WTC11 (cell line): ENCODE measurements around the gene C4BPA.

Source experiments
- ELF4 ChIP-seq: sonication (generic); formaldehyde crosslinking; IDR thresholded peaks from 2 replicates; pipeline ENCODE4 v1.8.1; 2022; ENCODE audit warnings: low read depth, mild to moderate bottlenecking, moderate library complexity, missing genetic modification reagents
- ETV6 ChIP-seq: sonication (generic); formaldehyde crosslinking; IDR thresholded peaks from 2 replicates; pipeline ENCODE4 v1.8.1; 2022; ENCODE audit warnings: mild to moderate bottlenecking, missing genetic modification reagents
- KAT7 ChIP-seq: sonication (generic); formaldehyde crosslinking; IDR thresholded peaks from 2 replicates; pipeline ENCODE4 v1.8.1; 2023; ENCODE audit warnings: missing genetic modification reagents, mild to moderate bottlenecking, borderline replicate concordance
- NFE2L1 ChIP-seq: sonication (generic); formaldehyde crosslinking; IDR thresholded peaks from 2 replicates; pipeline ENCODE4 v1.8.1; 2023; ENCODE audit warnings: missing genetic modification reagents
- NR3C1 ChIP-seq: sonication (generic); formaldehyde crosslinking; conservative IDR thresholded peaks from 2 replicates; pipeline ENCODE4 v1.8.1; 2023; ENCODE audit warnings: low read depth, mild to moderate bottlenecking, missing genetic modification reagents
- SP1 ChIP-seq: sonication (generic); formaldehyde crosslinking; conservative IDR thresholded peaks from 2 replicates; pipeline ENCODE4 v1.8.1; 2022; ENCODE audit warnings: missing genetic modification reagents
- ZNF317 ChIP-seq: sonication (generic); formaldehyde crosslinking; IDR thresholded peaks from 2 replicates; pipeline ENCODE4 v1.8.1; 2023; ENCODE audit warnings: low read depth, mild to moderate bottlenecking, moderate library complexity, missing genetic modification reagents, borderline replicate concordance
- TF ChIP-seq, protein P1 (sequence below): sonication (generic); formaldehyde crosslinking; IDR thresholded peaks from 2 replicates; pipeline ENCODE4 v1.8.0; 2022; ENCODE audit warnings: mild to moderate bottlenecking, missing genetic modification reagents
- TF ChIP-seq, protein P2 (sequence below): fragments of 200-600 bp; IDR thresholded peaks from 2 replicates; pipeline ENCODE4 v1.8.0; 2022; ENCODE audit warnings: antibody characterized with exemption
- TF ChIP-seq, protein P3 (sequence below): sonication (generic); formaldehyde crosslinking; IDR thresholded peaks from 2 replicates; pipeline ENCODE4 v1.8.0; 2023; ENCODE audit warnings: missing genetic modification reagents
- TF ChIP-seq, protein P4 (sequence below): sonication (generic); formaldehyde crosslinking; IDR thresholded peaks from 2 replicates; pipeline ENCODE4 v1.8.1; 2022; ENCODE audit warnings: mild to moderate bottlenecking, missing genetic modification reagents, moderate library complexity, borderline replicate concordance
- TF ChIP-seq, protein P5 (sequence below): sonication (generic); formaldehyde crosslinking; IDR thresholded peaks from 2 replicates; pipeline ENCODE4 v1.8.1; 2023; ENCODE audit warnings: mild to moderate bottlenecking, missing genetic modification reagents, borderline replicate concordance
- TF ChIP-seq, protein P6 (sequence below): sonication (generic); formaldehyde crosslinking; conservative IDR thresholded peaks from 2 replicates; pipeline ENCODE4 v1.8.1; 2023; ENCODE audit warnings: mild to moderate bottlenecking, low read depth, missing genetic modification reagents, moderate library complexity
- TF ChIP-seq, protein P7 (sequence below): sonication (generic); formaldehyde crosslinking; IDR thresholded peaks from 2 replicates; pipeline ENCODE4 v1.8.1; 2023; ENCODE audit warnings: mild to moderate bottlenecking, moderate library complexity, missing genetic modification reagents

DNA sequence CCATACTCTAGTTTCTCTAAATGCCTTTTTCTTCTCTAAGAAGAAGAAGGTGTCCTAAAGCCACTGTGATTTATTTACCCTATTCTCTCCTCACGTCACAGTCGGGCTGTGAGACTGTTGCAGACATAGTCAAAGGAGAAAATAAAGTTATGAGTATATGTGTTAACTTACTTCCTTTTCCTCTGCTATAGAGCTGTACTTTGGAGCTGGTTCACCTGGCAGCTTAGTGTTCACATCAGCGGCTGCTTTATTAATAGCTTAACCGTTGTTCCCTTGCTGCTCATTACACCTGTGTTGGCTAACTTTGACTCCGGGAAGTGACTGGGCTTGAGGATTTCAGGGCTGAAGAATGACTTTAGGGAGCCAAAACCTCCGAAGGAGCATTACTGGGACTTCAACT, 47.4 kb upstream of the C4BPA start:
- TF ChIP-seq, protein P1, sequence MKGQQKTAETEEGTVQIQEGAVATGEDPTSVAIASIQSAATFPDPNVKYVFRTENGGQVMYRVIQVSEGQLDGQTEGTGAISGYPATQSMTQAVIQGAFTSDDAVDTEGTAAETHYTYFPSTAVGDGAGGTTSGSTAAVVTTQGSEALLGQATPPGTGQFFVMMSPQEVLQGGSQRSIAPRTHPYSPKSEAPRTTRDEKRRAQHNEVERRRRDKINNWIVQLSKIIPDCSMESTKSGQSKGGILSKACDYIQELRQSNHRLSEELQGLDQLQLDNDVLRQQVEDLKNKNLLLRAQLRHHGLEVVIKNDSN (CRISPR knock-in tag), result no peak
- TF ChIP-seq NFE2L1 (CRISPR knock-in tag) (no peak), SP1 (CRISPR knock-in tag) (no peak), KAT7 (CRISPR knock-in tag) (no peak), ELF4 (no peak), ZNF317 (no peak), NR3C1 (CRISPR knock-in tag) (no peak), ETV6 (no peak)
- TF ChIP-seq, protein P2, sequence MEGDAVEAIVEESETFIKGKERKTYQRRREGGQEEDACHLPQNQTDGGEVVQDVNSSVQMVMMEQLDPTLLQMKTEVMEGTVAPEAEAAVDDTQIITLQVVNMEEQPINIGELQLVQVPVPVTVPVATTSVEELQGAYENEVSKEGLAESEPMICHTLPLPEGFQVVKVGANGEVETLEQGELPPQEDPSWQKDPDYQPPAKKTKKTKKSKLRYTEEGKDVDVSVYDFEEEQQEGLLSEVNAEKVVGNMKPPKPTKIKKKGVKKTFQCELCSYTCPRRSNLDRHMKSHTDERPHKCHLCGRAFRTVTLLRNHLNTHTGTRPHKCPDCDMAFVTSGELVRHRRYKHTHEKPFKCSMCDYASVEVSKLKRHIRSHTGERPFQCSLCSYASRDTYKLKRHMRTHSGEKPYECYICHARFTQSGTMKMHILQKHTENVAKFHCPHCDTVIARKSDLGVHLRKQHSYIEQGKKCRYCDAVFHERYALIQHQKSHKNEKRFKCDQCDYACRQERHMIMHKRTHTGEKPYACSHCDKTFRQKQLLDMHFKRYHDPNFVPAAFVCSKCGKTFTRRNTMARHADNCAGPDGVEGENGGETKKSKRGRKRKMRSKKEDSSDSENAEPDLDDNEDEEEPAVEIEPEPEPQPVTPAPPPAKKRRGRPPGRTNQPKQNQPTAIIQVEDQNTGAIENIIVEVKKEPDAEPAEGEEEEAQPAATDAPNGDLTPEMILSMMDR, result no peak
- TF ChIP-seq, protein P3, sequence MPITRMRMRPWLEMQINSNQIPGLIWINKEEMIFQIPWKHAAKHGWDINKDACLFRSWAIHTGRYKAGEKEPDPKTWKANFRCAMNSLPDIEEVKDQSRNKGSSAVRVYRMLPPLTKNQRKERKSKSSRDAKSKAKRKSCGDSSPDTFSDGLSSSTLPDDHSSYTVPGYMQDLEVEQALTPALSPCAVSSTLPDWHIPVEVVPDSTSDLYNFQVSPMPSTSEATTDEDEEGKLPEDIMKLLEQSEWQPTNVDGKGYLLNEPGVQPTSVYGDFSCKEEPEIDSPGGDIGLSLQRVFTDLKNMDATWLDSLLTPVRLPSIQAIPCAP (CRISPR knock-in tag), result no peak
- TF ChIP-seq, protein P4, sequence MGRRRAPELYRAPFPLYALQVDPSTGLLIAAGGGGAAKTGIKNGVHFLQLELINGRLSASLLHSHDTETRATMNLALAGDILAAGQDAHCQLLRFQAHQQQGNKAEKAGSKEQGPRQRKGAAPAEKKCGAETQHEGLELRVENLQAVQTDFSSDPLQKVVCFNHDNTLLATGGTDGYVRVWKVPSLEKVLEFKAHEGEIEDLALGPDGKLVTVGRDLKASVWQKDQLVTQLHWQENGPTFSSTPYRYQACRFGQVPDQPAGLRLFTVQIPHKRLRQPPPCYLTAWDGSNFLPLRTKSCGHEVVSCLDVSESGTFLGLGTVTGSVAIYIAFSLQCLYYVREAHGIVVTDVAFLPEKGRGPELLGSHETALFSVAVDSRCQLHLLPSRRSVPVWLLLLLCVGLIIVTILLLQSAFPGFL, result no peak
- TF ChIP-seq, protein P5, sequence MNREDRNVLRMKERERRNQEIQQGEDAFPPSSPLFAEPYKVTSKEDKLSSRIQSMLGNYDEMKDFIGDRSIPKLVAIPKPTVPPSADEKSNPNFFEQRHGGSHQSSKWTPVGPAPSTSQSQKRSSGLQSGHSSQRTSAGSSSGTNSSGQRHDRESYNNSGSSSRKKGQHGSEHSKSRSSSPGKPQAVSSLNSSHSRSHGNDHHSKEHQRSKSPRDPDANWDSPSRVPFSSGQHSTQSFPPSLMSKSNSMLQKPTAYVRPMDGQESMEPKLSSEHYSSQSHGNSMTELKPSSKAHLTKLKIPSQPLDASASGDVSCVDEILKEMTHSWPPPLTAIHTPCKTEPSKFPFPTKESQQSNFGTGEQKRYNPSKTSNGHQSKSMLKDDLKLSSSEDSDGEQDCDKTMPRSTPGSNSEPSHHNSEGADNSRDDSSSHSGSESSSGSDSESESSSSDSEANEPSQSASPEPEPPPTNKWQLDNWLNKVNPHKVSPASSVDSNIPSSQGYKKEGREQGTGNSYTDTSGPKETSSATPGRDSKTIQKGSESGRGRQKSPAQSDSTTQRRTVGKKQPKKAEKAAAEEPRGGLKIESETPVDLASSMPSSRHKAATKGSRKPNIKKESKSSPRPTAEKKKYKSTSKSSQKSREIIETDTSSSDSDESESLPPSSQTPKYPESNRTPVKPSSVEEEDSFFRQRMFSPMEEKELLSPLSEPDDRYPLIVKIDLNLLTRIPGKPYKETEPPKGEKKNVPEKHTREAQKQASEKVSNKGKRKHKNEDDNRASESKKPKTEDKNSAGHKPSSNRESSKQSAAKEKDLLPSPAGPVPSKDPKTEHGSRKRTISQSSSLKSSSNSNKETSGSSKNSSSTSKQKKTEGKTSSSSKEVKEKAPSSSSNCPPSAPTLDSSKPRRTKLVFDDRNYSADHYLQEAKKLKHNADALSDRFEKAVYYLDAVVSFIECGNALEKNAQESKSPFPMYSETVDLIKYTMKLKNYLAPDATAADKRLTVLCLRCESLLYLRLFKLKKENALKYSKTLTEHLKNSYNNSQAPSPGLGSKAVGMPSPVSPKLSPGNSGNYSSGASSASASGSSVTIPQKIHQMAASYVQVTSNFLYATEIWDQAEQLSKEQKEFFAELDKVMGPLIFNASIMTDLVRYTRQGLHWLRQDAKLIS (CRISPR knock-in tag), result no peak
- TF ChIP-seq, protein P6, sequence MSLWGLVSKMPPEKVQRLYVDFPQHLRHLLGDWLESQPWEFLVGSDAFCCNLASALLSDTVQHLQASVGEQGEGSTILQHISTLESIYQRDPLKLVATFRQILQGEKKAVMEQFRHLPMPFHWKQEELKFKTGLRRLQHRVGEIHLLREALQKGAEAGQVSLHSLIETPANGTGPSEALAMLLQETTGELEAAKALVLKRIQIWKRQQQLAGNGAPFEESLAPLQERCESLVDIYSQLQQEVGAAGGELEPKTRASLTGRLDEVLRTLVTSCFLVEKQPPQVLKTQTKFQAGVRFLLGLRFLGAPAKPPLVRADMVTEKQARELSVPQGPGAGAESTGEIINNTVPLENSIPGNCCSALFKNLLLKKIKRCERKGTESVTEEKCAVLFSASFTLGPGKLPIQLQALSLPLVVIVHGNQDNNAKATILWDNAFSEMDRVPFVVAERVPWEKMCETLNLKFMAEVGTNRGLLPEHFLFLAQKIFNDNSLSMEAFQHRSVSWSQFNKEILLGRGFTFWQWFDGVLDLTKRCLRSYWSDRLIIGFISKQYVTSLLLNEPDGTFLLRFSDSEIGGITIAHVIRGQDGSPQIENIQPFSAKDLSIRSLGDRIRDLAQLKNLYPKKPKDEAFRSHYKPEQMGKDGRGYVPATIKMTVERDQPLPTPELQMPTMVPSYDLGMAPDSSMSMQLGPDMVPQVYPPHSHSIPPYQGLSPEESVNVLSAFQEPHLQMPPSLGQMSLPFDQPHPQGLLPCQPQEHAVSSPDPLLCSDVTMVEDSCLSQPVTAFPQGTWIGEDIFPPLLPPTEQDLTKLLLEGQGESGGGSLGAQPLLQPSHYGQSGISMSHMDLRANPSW (CRISPR knock-in tag), result no peak
- TF ChIP-seq, protein P7, sequence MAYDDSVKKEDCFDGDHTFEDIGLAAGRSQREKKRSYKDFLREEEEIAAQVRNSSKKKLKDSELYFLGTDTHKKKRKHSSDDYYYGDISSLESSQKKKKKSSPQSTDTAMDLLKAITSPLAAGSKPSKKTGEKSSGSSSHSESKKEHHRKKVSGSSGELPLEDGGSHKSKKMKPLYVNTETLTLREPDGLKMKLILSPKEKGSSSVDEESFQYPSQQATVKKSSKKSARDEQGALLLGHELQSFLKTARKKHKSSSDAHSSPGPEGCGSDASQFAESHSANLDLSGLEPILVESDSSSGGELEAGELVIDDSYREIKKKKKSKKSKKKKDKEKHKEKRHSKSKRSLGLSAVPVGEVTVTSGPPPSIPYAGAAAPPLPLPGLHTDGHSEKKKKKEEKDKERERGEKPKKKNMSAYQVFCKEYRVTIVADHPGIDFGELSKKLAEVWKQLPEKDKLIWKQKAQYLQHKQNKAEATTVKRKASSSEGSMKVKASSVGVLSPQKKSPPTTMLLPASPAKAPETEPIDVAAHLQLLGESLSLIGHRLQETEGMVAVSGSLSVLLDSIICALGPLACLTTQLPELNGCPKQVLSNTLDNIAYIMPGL (CRISPR knock-in tag), result no peak
